Panc1 (cell line): ENCODE measurements around the gene CEP170B. TPM values are rescaled to one million over a fixed set of nuclear protein-coding genes. Genes with fewer than 3 reads are reported as not detected.

Experiments
- ATAC-seq: fragments of 200-7000 bp; cut with Tn5 transposase; 2 replicates; pipeline ENCODE4 v1.9.1; 2020; ENCODE audit warnings: mild to moderate bottlenecking, moderate library complexity
- BruUV-seq: library from RNA; stranded (reverse); fragments of 400-500 nt; replicated peaks from 2 replicates; lab custom pipeline; 2021; lab: Mats Ljungman, UMichigan
- CTCF ChIA-PET: fragments of 300-600 bp; sonication (Branson Sonifier 250); formaldehyde crosslinking; loops from one replicate; lab custom pipeline; 2022; ENCODE audit warnings: antibody characterized with exemption; lab: Charles Lee
- POLR2A ChIA-PET: fragments of 300-600 bp; sonication (Branson Sonifier 250); formaldehyde crosslinking; loops from one replicate; lab custom pipeline; 2022; ENCODE audit warnings: antibody characterized with exemption; lab: Charles Lee
- DNase-seq: peaks from one replicate; pipeline ENCODE4 v3.0.0-alpha.2; 2010; ENCODE audit warnings: low read depth, low spot score
- H3K27ac ChIP-seq: 2 replicates; pipeline ENCODE4 v1.5.1; 2011; ENCODE audit warnings: mild to moderate bottlenecking, low read length, inconsistent platforms
- H3K27me3 ChIP-seq: fragments of 200-500 bp; sonication (Bioruptor generic); 2 replicates; pipeline ENCODE4 v1.6.0; 2014; ENCODE audit warnings: low read length, inconsistent platforms; ENCODE audit not compliant: control insufficient read depth, insufficient read depth
- H3K36me3 ChIP-seq: fragments of 200-500 bp; sonication (Bioruptor generic); 2 replicates; pipeline ENCODE4 v1.5.1; 2014; ENCODE audit warnings: inconsistent platforms, mild to moderate bottlenecking, low read length, moderate library complexity; ENCODE audit not compliant: control insufficient read depth, insufficient read depth
- H3K4me1 ChIP-seq: 2 replicates; pipeline ENCODE4 v1.5.1; 2011; ENCODE audit warnings: inconsistent platforms, mild to moderate bottlenecking, low read length, moderate library complexity; ENCODE audit not compliant: control insufficient read depth, insufficient read depth
- H3K4me3 ChIP-seq, 2 experiments: 2 replicates each; pipeline ENCODE4 v1.5.1; 2011 to 2012; ENCODE audit warnings: low read depth in 2 of 2, low read length in 2 of 2, mild to moderate bottlenecking in 2 of 2, inconsistent platforms in 1 of 2, moderate library complexity in 1 of 2
- H3K9me3 ChIP-seq: fragments of 200-500 bp; sonication (Bioruptor generic); 2 replicates; pipeline ENCODE4 v1.5.1; 2014; ENCODE audit warnings: low read depth, mild to moderate bottlenecking, inconsistent platforms, low read length, moderate library complexity; ENCODE audit not compliant: control insufficient read depth, insufficient read depth
- CTCF ChIP-seq: fragments of 450-650 bp; IDR thresholded peaks from 2 replicates; pipeline ENCODE4 v1.5.1; 2017; ENCODE audit warnings: mild to moderate bottlenecking
- POLR2AphosphoS5 ChIP-seq: IDR thresholded peaks from 2 replicates; pipeline ENCODE4 v1.6.1; 2012; ENCODE audit warnings: mild to moderate bottlenecking, low read depth, low read length, moderate library complexity
- REST ChIP-seq, 2 experiments: IDR thresholded peaks; 2 replicates each; pipeline ENCODE4 v1.6.1; 2011 to 2012; ENCODE audit warnings: low read depth in 2 of 2, control low read depth in 1 of 2, low read length in 1 of 2, mild to moderate bottlenecking in 1 of 2, moderate library complexity in 1 of 2; ENCODE audit not compliant: insufficient read depth in 1 of 2
- SIN3A ChIP-seq: IDR thresholded peaks from 2 replicates; pipeline ENCODE4 v1.6.1; 2012; ENCODE audit warnings: low read depth, mild to moderate bottlenecking, low read length, moderate library complexity, borderline replicate concordance; ENCODE audit not compliant: insufficient read depth
- TCF7L2 ChIP-seq: IDR thresholded peaks from 2 replicates; pipeline ENCODE4 v1.6.1; 2011; ENCODE audit warnings: mild to moderate bottlenecking, low read depth, low read length, inconsistent platforms
- in situ Hi-C: cut with HindIII; loops from 2 replicates; pipeline ENCODE4 v1.10.0; 2016; ENCODE audit warnings: low sequenced_read_pairs, low pct_unique_long_range_greater_than_20kb
- intact Hi-C: fragments of 100-400 bp; cut with micrococcal nuclease; formaldehyde crosslinking; loops from one replicate; pipeline ENCODE4 v1.10.0; 2022; ENCODE audit not compliant: unreplicated experiment
- total RNA-seq: library from RNA; stranded (reverse); gene quantifications from one replicate; pipeline ENCODE4 v1.2.1, GENCODE V29; 2021; ENCODE audit not compliant: unreplicated experiment

The CEP170B gene
- total RNA-seq, 1 experiment from 2014 or later, result 17.8 TPM

- DNase-seq, result no peak
- Histone ChIP-seq H3K27me3 (no peaks in the 10 kb centered on the region), H3K4me1 (peaks cover 4% of the 10 kb centered on the region), H3K4me3 (no peak overlapping the region), H3K36me3 (peaks cover 2% of the 10 kb centered on the region; the same call in 1 of the 2 replicates), H3K9me3 (no peaks in the 10 kb centered on the region), H3K27ac (no peak overlapping the region)
- in situ Hi-C loops (no loop called here), intact Hi-C loops (no loop called here)
- no peak for ATAC-seq
- ChIA-PET POLR2A (no interaction called here), CTCF (no interaction called here)
- TF ChIP-seq TCF7L2, result no peak
- TF ChIP-seq SIN3A, result no peak
- TF ChIP-seq CTCF, result no peak
- no peak for TF ChIP-seq REST (IDR thresholded peaks at IDR 0.05; ENCODE audit: insufficient read depth in 1 of 2, low read depth in 2 of 2, low read length in 1 of 2)
- no peak for TF ChIP-seq POLR2AphosphoS5
- BruUV-seq, result no TSS peak
These were observed 4.8 kb downstream of the CEP170B start for GRCh38 chr14:104869669-104870367.

- ATAC-seq (peak; percentile 57; the same call in 1 of the 2 replicates), DNase-seq (no peak)
- Histone ChIP-seq H3K4me3 (no peak overlapping the region), H3K36me3 (peaks cover 2% of the 10 kb centered on the region; the same call in 1 of the 2 replicates), H3K27ac (no peak overlapping the region), H3K9me3 (no peaks in the 10 kb centered on the region), H3K27me3 (no peaks in the 10 kb centered on the region), H3K4me1 (peaks cover 4% of the 10 kb centered on the region)
- ChIA-PET POLR2A (no interaction called here), CTCF (no interaction called here)
- intact Hi-C loops (no loop called here), in situ Hi-C loops (no loop called here)
- BruUV-seq, result no TSS peak
- TF ChIP-seq CTCF (peak; percentile 68; the same call in 1 of the 2 replicates), SIN3A (no peak)
These were observed 5.5 kb downstream of the CEP170B start for GRCh38 chr14:104870368-104871144.
